Endothelial cell (in vitro differentiated cells): ENCODE data around the gene DBH. TPM values are rescaled to one million over a fixed set of nuclear protein-coding genes. Genes with fewer than 3 reads are reported as not detected.

Source experiments
- DNase-seq: peaks from one replicate; pipeline ENCODE4 v3.0.0; 2021; ENCODE audit warnings: low spot score
- H3K27ac Mint-ChIP-seq: one replicate; pipeline ENCODE4 v1.8.0; 2021; ENCODE audit warnings: mixed read lengths, inconsistent platforms; ENCODE audit not compliant: unreplicated experiment
- H3K27me3 Mint-ChIP-seq: one replicate; pipeline ENCODE4 v1.8.0; 2021; ENCODE audit warnings: mild to moderate bottlenecking, moderate library complexity, mixed read lengths, inconsistent platforms; ENCODE audit not compliant: unreplicated experiment
- H3K36me3 Mint-ChIP-seq: one replicate; pipeline ENCODE4 v1.8.0; 2021; ENCODE audit warnings: mild to moderate bottlenecking, low read depth, mixed read lengths, inconsistent platforms; ENCODE audit not compliant: unreplicated experiment
- H3K4me1 Mint-ChIP-seq: one replicate; pipeline ENCODE4 v1.8.0; 2021; ENCODE audit warnings: mild to moderate bottlenecking, mixed read lengths, inconsistent platforms; ENCODE audit not compliant: unreplicated experiment
- H3K4me3 Mint-ChIP-seq: one replicate; pipeline ENCODE4 v1.8.0; 2021; ENCODE audit warnings: mild to moderate bottlenecking, mixed read lengths, inconsistent platforms; ENCODE audit not compliant: unreplicated experiment
- H3K9me3 Mint-ChIP-seq: one replicate; pipeline ENCODE4 v1.8.0; 2021; ENCODE audit warnings: mixed read lengths, inconsistent platforms; ENCODE audit not compliant: unreplicated experiment
- CTCF ChIP-seq: fragments of 200-600 bp; sonication (generic); IDR thresholded peaks from one replicate; pipeline ENCODE4 v1.5.0; 2021; ENCODE audit warnings: antibody characterized with exemption; ENCODE audit not compliant: unreplicated experiment
- total RNA-seq: library from RNA; stranded (reverse); fragmentation: NEBNext Ultra II Directional; extraction: Animal tissue kit (Norgen Biotek cat#: 25700); gene quantifications from one replicate; pipeline ENCODE4 v1.2.1, GENCODE V29; 2021; ENCODE audit not compliant: unreplicated experiment

DBH gene
- total RNA-seq, 1 donor from 2014 or later = 0.08 TPM

DNA sequence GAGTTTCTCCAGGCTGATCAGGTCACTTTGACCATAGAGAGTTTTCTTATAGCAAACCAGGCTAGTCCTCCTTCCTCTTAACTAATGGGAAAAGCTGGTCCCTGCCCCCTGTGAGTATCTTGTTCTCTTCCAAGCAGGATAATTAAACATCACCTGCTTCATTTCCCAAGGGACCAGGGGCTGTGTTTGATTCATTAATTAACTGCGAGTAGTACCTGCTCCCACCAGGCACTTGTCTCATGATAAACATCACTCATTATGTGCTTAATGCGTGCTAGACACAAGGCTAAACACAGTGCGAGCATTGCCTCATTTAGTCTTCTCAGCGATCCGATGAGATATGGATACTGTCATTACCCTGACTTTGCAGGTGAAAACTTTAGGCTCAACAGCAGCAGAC lies 25.3 kb upstream of the DBH start:
- peaks cover 14% of the 10 kb centered on the region for H3K27me3 Mint-ChIP-seq
- peaks cover 6% of the 10 kb centered on the region for H3K4me1 Mint-ChIP-seq
- TF ChIP-seq CTCF = no peak
- no peaks in the 10 kb centered on the region for H3K36me3 Mint-ChIP-seq
- no peak overlapping the region for H3K4me3 Mint-ChIP-seq
- H3K9me3 Mint-ChIP-seq = no peaks in the 10 kb centered on the region
- H3K27ac Mint-ChIP-seq = no peak overlapping the region
- no peak for DNase-seq

DNA sequence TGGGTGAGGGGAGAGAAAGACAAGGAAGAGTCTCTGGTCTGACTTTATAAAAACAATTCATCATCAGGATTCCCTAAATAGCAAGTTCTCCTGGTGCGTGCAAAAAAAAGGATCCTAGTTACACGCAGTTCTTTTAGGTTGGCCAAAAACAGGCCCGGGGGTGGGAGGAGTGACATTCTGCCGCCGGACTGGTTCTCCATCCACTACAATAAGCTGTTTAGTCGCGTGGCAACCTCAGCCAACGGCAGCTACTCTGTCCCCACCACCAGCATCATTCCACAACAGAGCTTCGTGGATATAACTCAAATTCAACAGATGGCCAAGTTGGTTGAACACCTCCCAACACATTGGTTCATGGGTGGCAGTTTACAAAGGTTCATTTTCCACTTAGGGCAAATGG lies 24.1 kb upstream of the DBH start:
- no peaks in the 10 kb centered on the region for H3K36me3 Mint-ChIP-seq
- H3K4me3 Mint-ChIP-seq = no peak overlapping the region
- H3K27me3 Mint-ChIP-seq = peaks cover 14% of the 10 kb centered on the region
- TF ChIP-seq CTCF = no peak
- no peak overlapping the region for H3K27ac Mint-ChIP-seq
- no peaks in the 10 kb centered on the region for H3K9me3 Mint-ChIP-seq
- H3K4me1 Mint-ChIP-seq = peaks cover 6% of the 10 kb centered on the region
- DNase-seq = no peak

GRCh38 chr9:133612816-133613215 lies 23.3 kb upstream of the DBH start:
- H3K36me3 Mint-ChIP-seq = no peaks in the 10 kb centered on the region
- H3K4me1 Mint-ChIP-seq = peaks cover 6% of the 10 kb centered on the region
- H3K27me3 Mint-ChIP-seq = peaks cover 13% of the 10 kb centered on the region

GRCh38 chr9:133613432-133613831 lies 22.7 kb upstream of the DBH start:
- no peaks in the 10 kb centered on the region for H3K9me3 Mint-ChIP-seq
- no peak overlapping the region for H3K4me3 Mint-ChIP-seq
- H3K4me1 Mint-ChIP-seq = peaks cover 6% of the 10 kb centered on the region
- H3K27me3 Mint-ChIP-seq = peaks cover 13% of the 10 kb centered on the region
- no peak for DNase-seq
- no peak for TF ChIP-seq CTCF
- H3K36me3 Mint-ChIP-seq = no peaks in the 10 kb centered on the region
- H3K27ac Mint-ChIP-seq = no peak overlapping the region

More at GRCh38 chr9:133612816-133613215, 23.3 kb upstream of the DBH start:
- Mint-ChIP-seq H3K27ac (no peak overlapping the region), H3K4me3 (no peak overlapping the region), H3K9me3 (no peaks in the 10 kb centered on the region)
- no peak for DNase-seq
- TF ChIP-seq CTCF = no peak

GRCh38 chr9:133614056-133614455 lies 22.1 kb upstream of the DBH start:
- TF ChIP-seq CTCF = no peak
- DNase-seq = no peak
- Mint-ChIP-seq H3K9me3 (no peaks in the 10 kb centered on the region), H3K27ac (no peak overlapping the region), H3K4me3 (no peak overlapping the region), H3K36me3 (no peaks in the 10 kb centered on the region), H3K4me1 (peaks cover 6% of the 10 kb centered on the region), H3K27me3 (peaks cover 13% of the 10 kb centered on the region)
